Erythroblast (primary cell): ENCODE measurements around the gene ADAM12.
A peak's percentile ranks its signal among the peaks of the same experiment; 100 is the strongest.
"Not testable (repeated sequence)": the region's sequence is repeated elsewhere in the genome, so short reads cannot be mapped to it uniquely, and the experiment has no call there.

Experiments used
- DNase-seq, 2 experiments: peaks; one replicate each; lab custom pipeline; 2025; lab: John Stamatoyannopoulos, UW
- GATA1 ChIP-seq: IDR thresholded peaks from 2 replicates; pipeline ENCODE4 v1.6.1; 2011; ENCODE audit warnings: low read depth, mild to moderate bottlenecking, control low read depth, low read length, moderate library complexity
- POLR2A ChIP-seq: IDR thresholded peaks from 2 replicates; pipeline ENCODE4 v1.6.1; 2011; ENCODE audit warnings: mild to moderate bottlenecking, low read length

The ADAM12 gene

GRCh38 chr10:126049759-126050700 is 338.2 kb downstream of the ADAM12 start:
- no peak for DNase-seq
- TF ChIP-seq POLR2A (no peak), GATA1 (no peak)

DNA sequence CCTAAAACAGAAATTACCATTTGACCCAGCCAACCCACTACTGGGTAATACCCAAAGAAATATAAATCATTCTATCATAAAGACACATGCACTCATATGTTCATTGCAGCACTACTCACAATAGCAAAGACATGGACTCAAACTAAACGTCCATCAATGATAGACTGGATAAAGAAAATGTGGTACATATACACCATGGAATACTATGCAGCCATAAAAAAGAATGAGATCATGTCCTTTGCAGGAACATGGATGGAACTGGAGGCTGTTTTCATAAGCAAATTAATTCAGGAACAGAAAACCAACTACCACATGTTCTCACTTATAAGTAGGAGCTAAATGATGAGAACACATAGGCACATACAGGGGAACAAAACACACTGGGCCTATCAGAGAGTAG is 340.5 kb downstream of the ADAM12 start:
- not testable (repeated sequence) for DNase-seq

DNA sequence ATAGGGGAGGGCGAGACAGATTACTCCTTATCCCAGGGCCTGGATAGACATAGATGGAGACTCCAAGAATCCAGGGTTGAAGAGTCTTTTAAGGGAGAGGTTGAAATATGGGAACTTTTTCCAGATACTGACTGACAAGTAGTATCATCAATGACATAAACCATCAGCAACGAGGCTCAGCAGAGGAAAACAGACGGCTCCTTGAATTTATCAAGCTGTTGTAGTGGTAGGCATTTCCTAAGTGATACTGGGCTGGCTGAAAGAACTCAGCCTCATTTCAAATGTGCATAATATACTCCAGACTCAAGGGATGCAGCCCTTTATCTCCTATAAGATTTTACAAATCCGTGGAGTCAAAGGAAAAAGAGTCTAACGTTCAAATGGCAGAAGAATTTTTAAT is 341.4 kb downstream of the ADAM12 start:
- no peak for DNase-seq

DNA sequence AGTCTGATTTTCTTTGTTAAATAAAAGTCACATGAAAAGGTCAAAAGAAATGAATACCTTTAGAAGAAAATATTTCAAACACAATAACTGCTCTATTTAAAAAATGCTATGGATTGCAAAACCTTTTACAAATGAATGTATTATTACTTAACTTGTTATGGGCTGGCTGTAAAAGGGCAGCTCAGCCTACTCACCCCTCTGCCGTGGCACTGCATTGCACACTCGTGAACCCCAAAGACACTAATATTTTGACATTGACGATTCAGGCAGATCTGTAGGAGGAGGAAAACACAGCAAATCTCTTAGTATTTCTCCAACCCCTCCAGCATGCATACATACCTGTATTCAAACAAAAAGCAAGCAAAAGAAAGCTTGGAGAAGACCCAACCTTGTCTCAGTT is 342.4 kb downstream of the ADAM12 start:
- DNase-seq, result no peak
- TF ChIP-seq POLR2A (no peak), GATA1 (no peak)

More for the DNA sequence above, 341.4 kb downstream of the ADAM12 start:
- TF ChIP-seq POLR2A (no peak), GATA1 (no peak)

DNA sequence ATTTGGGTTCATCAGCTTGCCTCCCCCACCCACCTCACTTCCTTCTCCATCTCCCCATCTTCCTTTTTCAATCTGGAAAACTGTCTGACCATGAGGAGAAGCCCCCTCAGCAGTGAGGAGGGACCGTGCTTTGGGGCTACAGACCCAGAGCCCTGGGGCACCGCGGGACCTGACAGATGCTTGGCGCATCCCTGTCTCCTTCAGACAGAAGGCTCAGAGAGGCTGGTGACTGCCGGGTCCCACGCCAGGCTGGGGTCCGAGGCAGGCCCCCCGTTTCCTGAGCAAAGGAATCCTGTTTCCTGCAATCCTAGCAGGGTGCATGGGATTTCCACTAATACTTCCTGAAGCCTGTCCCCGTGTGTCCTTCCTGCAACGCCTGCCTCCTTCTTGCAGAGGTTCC is 344.9 kb downstream of the ADAM12 start:
- DNase-seq, result no peak
- TF ChIP-seq GATA1 (no peak), POLR2A (no peak)

DNA sequence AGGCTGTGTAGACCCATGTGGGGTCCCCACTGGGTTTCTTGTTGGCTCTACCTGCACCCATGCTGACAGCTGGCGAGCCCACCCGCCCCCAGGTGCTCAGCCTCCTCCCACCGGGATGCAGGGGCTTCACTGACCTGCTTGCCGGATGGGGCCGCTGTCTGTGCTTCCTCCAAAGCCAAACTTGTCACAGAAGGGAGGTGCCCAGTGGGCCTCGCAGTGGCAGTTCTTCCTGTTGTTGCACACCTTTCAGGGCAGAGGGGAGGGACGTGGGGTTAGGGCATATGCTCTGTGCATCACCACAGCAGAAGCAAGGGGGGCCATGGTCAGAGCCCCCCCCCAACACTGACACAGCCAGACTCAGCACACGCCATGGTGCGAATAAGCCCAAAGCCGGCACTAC is 345.4 kb downstream of the ADAM12 start:
- no peak for TF ChIP-seq GATA1
- no peak for TF ChIP-seq POLR2A
- DNase-seq, result no peak

DNA sequence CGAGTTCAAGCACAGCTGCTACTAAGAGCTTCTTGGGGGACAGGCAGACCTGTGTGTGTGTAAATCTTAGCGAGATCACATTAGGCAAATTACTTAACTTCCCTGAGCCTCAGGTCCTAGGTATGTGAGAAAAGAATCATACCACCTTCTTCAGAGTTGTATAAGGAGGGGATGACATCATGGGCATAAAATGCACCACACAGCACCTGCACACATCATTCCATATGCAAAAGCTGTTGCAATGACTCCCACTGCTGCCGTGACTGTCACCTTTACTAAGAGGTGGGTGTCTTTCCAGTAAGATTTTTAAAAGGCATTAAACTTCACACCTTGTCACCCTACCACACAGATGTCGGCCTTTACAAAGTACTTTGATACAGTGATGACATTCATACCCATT is 345.9 kb downstream of the ADAM12 start:
- no peak for DNase-seq
- TF ChIP-seq POLR2A, result no peak
- TF ChIP-seq GATA1, result no peak

- no peak for TF ChIP-seq POLR2A
- TF ChIP-seq GATA1, result no peak
- DNase-seq, result peak; percentile 35 to 71
These were observed 346.5 kb downstream of the ADAM12 start for GRCh38 chr10:126041804-126042231.

DNA sequence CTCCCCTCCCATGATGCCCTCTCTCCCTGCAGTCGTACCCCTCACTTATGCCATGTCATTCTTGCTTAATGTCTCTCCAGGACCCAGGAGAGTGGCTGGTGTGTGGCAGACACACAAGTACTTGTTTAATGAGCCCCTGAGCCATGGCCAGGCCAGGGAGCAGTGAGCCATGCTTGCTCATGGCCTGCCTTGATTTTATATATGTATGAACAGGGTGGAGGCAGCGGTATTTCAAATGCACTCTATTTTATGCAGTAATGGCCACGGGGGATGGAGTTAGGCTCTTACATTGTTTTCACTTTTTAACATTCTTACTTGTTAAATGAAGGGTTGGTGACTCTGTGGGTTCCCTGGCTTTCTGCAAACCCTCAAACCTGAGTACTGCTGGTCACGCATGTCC is 347.2 kb downstream of the ADAM12 start:
- DNase-seq, result no peak
- TF ChIP-seq POLR2A (no peak), GATA1 (no peak)

DNA sequence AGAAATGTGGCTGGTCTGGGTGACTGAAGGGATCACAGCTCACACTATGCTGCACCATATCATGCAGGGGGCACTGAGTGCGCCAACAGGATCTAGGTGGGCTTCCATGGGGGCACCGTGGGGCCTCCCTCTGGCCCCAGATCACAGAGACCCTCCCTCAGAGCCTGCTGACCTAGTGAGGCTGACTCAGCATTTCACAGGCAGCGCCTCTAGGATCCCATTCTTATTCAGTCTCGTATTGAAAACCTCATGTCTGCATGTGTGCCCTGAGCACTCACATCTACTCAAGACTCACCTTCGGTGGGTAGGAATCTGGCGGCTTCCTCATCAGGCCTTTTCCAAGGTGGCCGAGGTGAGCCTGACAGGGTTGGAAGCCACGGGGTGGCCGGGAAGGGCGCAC is 350.3 kb downstream of the ADAM12 start:
- DNase-seq, result no peak
- TF ChIP-seq GATA1, result no peak
- TF ChIP-seq POLR2A, result no peak

GRCh38 chr10:126036515-126036914 is 351.8 kb downstream of the ADAM12 start:
- DNase-seq, result no peak
- TF ChIP-seq GATA1, result no peak
- TF ChIP-seq POLR2A, result no peak

DNA sequence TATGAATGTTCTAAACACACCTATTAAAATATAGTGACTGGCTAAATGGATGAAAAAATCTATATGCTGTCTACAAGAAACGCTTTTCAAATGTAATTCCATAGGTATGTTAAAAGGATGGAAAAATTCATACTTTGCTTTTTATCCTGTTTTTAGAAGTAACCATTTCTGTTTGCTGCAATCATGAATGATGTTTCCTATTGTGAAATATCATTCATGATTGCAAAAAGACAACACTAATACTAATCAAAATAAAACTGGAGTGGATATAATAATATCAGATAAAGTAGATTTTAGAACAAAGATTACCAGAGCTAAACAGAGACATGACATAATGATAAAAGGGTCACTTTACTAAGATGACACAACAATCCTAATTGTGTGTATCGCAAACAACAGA is 353.7 kb downstream of the ADAM12 start:
- no peak for DNase-seq
- TF ChIP-seq POLR2A (no peak), GATA1 (no peak)

GRCh38 chr10:126029999-126030398 is 358.3 kb downstream of the ADAM12 start:
- TF ChIP-seq POLR2A, result no peak
- no peak for TF ChIP-seq GATA1
- no peak for DNase-seq

GRCh38 chr10:126027692-126028091 is 360.6 kb downstream of the ADAM12 start:
- no peak for DNase-seq
- TF ChIP-seq POLR2A (no peak), GATA1 (no peak)

DNA sequence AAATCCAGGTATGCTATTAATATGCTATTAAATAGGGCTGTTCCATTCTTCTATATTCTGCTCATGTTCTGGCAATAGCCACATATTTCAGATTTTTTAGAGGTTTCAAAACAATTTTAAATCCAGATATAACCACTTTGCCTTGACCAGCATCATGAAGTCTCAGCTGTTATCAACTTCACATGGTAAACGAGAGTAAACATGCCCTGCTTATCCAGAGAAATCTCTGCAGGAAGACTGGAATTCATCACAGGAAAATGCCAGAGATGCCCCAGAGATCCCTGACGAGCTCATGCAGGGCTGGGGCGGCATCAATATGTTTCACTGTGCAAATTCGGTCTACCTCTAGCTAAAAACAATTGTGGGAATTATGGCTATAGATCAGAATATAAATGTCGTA is 365.4 kb downstream of the ADAM12 start:
- no peak for TF ChIP-seq POLR2A
- no peak for TF ChIP-seq GATA1
- no peak for DNase-seq
